HepG2 (cell line): ENCODE data around the gene ZNF697. TPM values are rescaled to one million over a fixed set of nuclear protein-coding genes. Genes with fewer than 3 reads are reported as not detected.

Experiments used
- ATAC-seq: fragments of 200-7000 bp; cut with Tn5 transposase; 3 replicates; pipeline ENCODE4 v1.9.1; 2020; ENCODE audit warnings: mild to moderate bottlenecking, moderate library complexity
- BruUV-seq: library from RNA; stranded (reverse); fragments of 400-500 nt; replicated peaks from 2 replicates; lab custom pipeline; 2021; lab: Mats Ljungman, UMichigan
- CTCF ChIA-PET: fragments of 300-600 bp; formaldehyde crosslinking; extraction: SDS; loops from one replicate; lab custom pipeline; 2021; ENCODE audit warnings: low total read pairs, inconsistent platforms, low intra/inter-chr PET ratio; lab: Yijun Ruan, JAX
- POLR2A ChIA-PET: fragments of 350-600 bp; sonication (Branson Sonifier 250); formaldehyde crosslinking; loops from one replicate; lab custom pipeline; 2020; ENCODE audit warnings: antibody characterized with exemption, inconsistent platforms; lab: Yijun Ruan, JAX
- DNase-seq: peaks from one replicate; pipeline ENCODE4 v3.0.0-alpha.2; 2015; ENCODE audit warnings: low spot score
- FAIRE-seq: peaks from 3 replicates; lab custom pipeline; 2011; peaks lifted over from hg19 to GRCh38; lab: Jason Lieb, UNC
- H2AFZ ChIP-seq: one replicate; pipeline ENCODE4 v1.6.1; 2011; ENCODE audit warnings: low read length, inconsistent platforms
- H3K27ac ChIP-seq: fragments of 300-600 bp; 3 replicates; pipeline ENCODE4 v1.8.0; 2011; ENCODE audit warnings: mixed run types, mild to moderate bottlenecking, mixed read lengths, low read length, inconsistent platforms; ENCODE audit not compliant: insufficient read depth; ENCODE audit errors: extremely low read length
- H3K27me3 ChIP-seq, 2 experiments: fragments of 200-600 bp in 1 of 2; 2 replicates in 1 of 2; 3 replicates in 1 of 2; pipeline versions ENCODE4 v1.6.0 to v1.8.0; 2011; ENCODE audit warnings: low read length in 2 of 2, mild to moderate bottlenecking in 2 of 2, moderate library complexity in 2 of 2, inconsistent platforms in 1 of 2; ENCODE audit not compliant: insufficient read depth in 2 of 2, control insufficient read depth in 1 of 2
- H3K36me3 ChIP-seq, 2 experiments: fragments of 200-600 bp in 1 of 2; replicated peaks in 1 of 2; 2 replicates in 1 of 2; 3 replicates in 1 of 2; pipeline versions ENCODE4 v1.5.1 to v1.8.0; 2011; ENCODE audit warnings: low read length in 2 of 2, inconsistent platforms in 1 of 2; ENCODE audit not compliant: insufficient read depth in 2 of 2, control insufficient read depth in 1 of 2
- H3K4me1 ChIP-seq: 2 replicates; pipeline ENCODE4 v1.5.1; 2012; ENCODE audit warnings: low read length, inconsistent platforms; ENCODE audit not compliant: insufficient read depth
- H3K4me2 ChIP-seq: 2 replicates; pipeline ENCODE4 v1.6.0; 2011; ENCODE audit warnings: low read depth, low read length, inconsistent platforms
- H3K4me3 ChIP-seq, 3 experiments: fragments of 200-600 bp in 1 of 3; sonication (generic), shearing (Covaris generic) in 1 of 3; replicated peaks in 1 of 3; 2 replicates each; pipeline ENCODE4 v1.5.1; 2011 to 2016; ENCODE audit warnings: low read length in 3 of 3, inconsistent platforms in 2 of 3, low read depth in 2 of 3, mild to moderate bottlenecking in 2 of 3, control low read depth in 1 of 3, mixed read lengths in 1 of 3; ENCODE audit not compliant: insufficient read depth in 1 of 3
- H3K79me2 ChIP-seq: one replicate; pipeline ENCODE4 v1.6.1; 2011; ENCODE audit warnings: low read length, inconsistent platforms; ENCODE audit not compliant: insufficient read depth
- H3K9ac ChIP-seq: 2 replicates; pipeline ENCODE4 v1.6.0; 2011; ENCODE audit warnings: mild to moderate bottlenecking, low read depth, low read length, inconsistent platforms; ENCODE audit not compliant: insufficient read depth
- H3K9me3 ChIP-seq: 2 replicates; pipeline ENCODE4 v1.5.1; 2012; ENCODE audit warnings: mild to moderate bottlenecking, low read length
- H4K20me1 ChIP-seq: 2 replicates; pipeline ENCODE4 v1.6.0; 2011; ENCODE audit warnings: inconsistent platforms, mild to moderate bottlenecking, low read length, moderate library complexity; ENCODE audit not compliant: insufficient read depth
- CERS6 ChIP-seq: sonication (generic); formaldehyde crosslinking; IDR thresholded peaks from 2 replicates; pipeline ENCODE4 v1.5.0; 2020; ENCODE audit warnings: missing genetic modification reagents
- HIVEP1 ChIP-seq: sonication (generic); formaldehyde crosslinking; IDR thresholded peaks from 2 replicates; pipeline ENCODE4 v1.4.0; 2020; ENCODE audit warnings: mild to moderate bottlenecking, missing genetic modification reagents
- NKX3-1 ChIP-seq: sonication (generic); formaldehyde crosslinking; IDR thresholded peaks from 2 replicates; pipeline ENCODE4 v1.5.0; 2020; ENCODE audit warnings: missing genetic modification reagents
- PAX8 ChIP-seq: sonication (generic); formaldehyde crosslinking; IDR thresholded peaks from 2 replicates; pipeline ENCODE4 v1.8.0; 2022; ENCODE audit warnings: mild to moderate bottlenecking, missing genetic modification reagents, borderline replicate concordance
- POLR2A ChIP-seq, 2 experiments: IDR thresholded peaks; 2 replicates each; pipeline ENCODE4 v1.6.1; 2011; ENCODE audit warnings: low read depth in 2 of 2, low read length in 2 of 2, mild to moderate bottlenecking in 1 of 2, moderate library complexity in 1 of 2; ENCODE audit not compliant: insufficient read depth in 1 of 2
- ZBTB40 ChIP-seq, 2 experiments: fragments of 450-650 bp in 1 of 2; sonication (generic) in 1 of 2; formaldehyde crosslinking in 1 of 2; IDR thresholded peaks; 2 replicates each; pipeline versions ENCODE4 v1.6.1 to v1.8.0; 2016 to 2022; ENCODE audit warnings: antibody characterized with exemption in 1 of 2, mild to moderate bottlenecking in 1 of 2, missing genetic modification reagents in 1 of 2
- ZFX ChIP-seq: sonication (generic); formaldehyde crosslinking; IDR thresholded peaks from 2 replicates; pipeline ENCODE4 v1.4.0; 2020; ENCODE audit warnings: mild to moderate bottlenecking, low read depth, missing genetic modification reagents, moderate library complexity
- ZNF251 ChIP-seq: sonication (generic); formaldehyde crosslinking; IDR thresholded peaks from 2 replicates; pipeline ENCODE4 v1.9.0; 2021; ENCODE audit warnings: mild to moderate bottlenecking, missing genetic modification reagents
- ZNF282 ChIP-seq: fragments of 450-650 bp; IDR thresholded peaks from 2 replicates; pipeline ENCODE4 v1.6.1; 2018; ENCODE audit not compliant: partially characterized antibody
- ZNF558 ChIP-seq: sonication (generic); formaldehyde crosslinking; IDR thresholded peaks from 2 replicates; pipeline ENCODE4 v1.9.0; 2022; ENCODE audit warnings: mild to moderate bottlenecking, missing genetic modification reagents, borderline replicate concordance
- WGBS: methylation state at CpG from one replicate; pipeline ENCODE4 v1.1.6; 2017; ENCODE audit warnings: low lambda C conversion rate; 5-methylcytosine and 5-hydroxymethylcytosine counted together
- in situ Hi-C: cut with HindIII; loops from 2 replicates; pipeline ENCODE4 v1.10.0; 2017; ENCODE audit warnings: low pct_unique_long_range_greater_than_20kb; ENCODE audit not compliant: extremely low pct_ligation_motif_present
- intact Hi-C: fragments of 100-400 bp; cut with micrococcal nuclease; formaldehyde crosslinking; loops from one replicate; pipeline ENCODE4 v1.10.0; 2022; ENCODE audit not compliant: unreplicated experiment
- polyA plus RNA-seq, 8 experiments: library from polyadenylated mRNA; depleted of rRNA in 3 of 8; stranded (reverse) in 7 of 8; unstranded in 1 of 8; fragments of >200 nt; fragmentation: Illumina TruSeq in 4 of 8; extraction: Trizol in 4 of 8; gene quantifications; 2 replicates each; pipeline versions ENCODE4 v1.2.1 to v1.2.3, GENCODE V29; 2011 to 2016; ENCODE audit warnings: low read depth in 4 of 8, missing spikeins in 1 of 8, mixed read lengths in 1 of 8; ENCODE audit not compliant: insufficient read depth in 1 of 8
- total RNA-seq, 5 experiments: library from RNA; depleted of rRNA; stranded (reverse); fragments of >200 nt; fragmentation: Illumina TruSeq; extraction: Trizol; gene quantifications; 2 replicates each; pipeline ENCODE4 v1.2.3, GENCODE V29; 2016; ENCODE audit warnings: low read depth in 1 of 5
- TF ChIP-seq, protein P1 (sequence below): sonication (generic); formaldehyde crosslinking; IDR thresholded peaks from 2 replicates; pipeline ENCODE4 v1.4.0; 2020; ENCODE audit warnings: mild to moderate bottlenecking, missing genetic modification reagents
- TF ChIP-seq, protein P2 (sequence below): sonication (generic); formaldehyde crosslinking; IDR thresholded peaks from 2 replicates; pipeline ENCODE4 v1.4.0; 2020; ENCODE audit warnings: missing genetic modification reagents

Gene ZNF697
- total and polyA plus RNA-seq, 2 of the 13 experiments (the other 11 are each of a cell fraction or from before 2014, with no cell fraction given), result 2.3 to 7.1 TPM

GRCh38 chr1:119653135-119653838 is 5.2 kb upstream of the ZNF697 start (continued):
- TF ChIP-seq, protein P1, sequence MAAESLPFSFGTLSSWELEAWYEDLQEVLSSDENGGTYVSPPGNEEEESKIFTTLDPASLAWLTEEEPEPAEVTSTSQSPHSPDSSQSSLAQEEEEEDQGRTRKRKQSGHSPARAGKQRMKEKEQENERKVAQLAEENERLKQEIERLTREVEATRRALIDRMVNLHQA (CRISPR knock-in tag), result no peak
- TF ChIP-seq PAX8 (CRISPR knock-in tag) (no peak), HIVEP1 (no peak)

DNA sequence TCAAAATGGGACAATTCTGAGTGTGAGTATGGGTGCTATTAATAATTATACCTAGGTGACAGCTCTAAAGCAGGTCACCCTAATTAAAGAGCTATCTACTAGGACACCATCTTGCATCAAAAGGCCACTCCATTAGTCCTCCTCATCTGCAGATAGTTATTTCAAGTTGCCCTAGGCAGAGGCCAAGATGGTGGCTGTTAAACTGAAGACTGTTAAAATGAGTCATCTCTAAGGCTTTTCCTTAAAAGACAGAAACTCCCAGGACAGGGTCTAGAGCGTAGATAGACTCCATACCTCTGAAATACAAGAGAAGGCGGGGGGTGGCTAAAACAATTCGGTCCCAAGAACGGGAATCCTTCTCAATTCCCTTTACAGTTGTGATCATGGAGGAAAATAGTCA is 4.5 kb upstream of the ZNF697 start:
- H3K79me2 ChIP-seq, result peaks cover under 1% of the 10 kb centered on the region
- no TSS peak for BruUV-seq
- H4K20me1 ChIP-seq, result no peaks in the 10 kb centered on the region
- no peak overlapping the region for H3K9ac ChIP-seq
- no peaks in the 10 kb centered on the region for H3K9me3 ChIP-seq
- H3K4me3 ChIP-seq, result no peak overlapping the region
- DNase-seq (no peak), FAIRE-seq (no peak), ATAC-seq (no peak)
- ChIA-PET CTCF (no interaction called here), POLR2A (no interaction called here)
- in situ Hi-C loops, result loop anchor here (10.0 kb wide), 1 partner anchor 62 kb away; the partner anchor contains the start of gene PHGDH
- H3K27ac ChIP-seq, result no peak overlapping the region
- no peak overlapping the region for H2AFZ ChIP-seq
- intact Hi-C loops, result no loop called here
- H3K27me3 ChIP-seq, result peaks cover 2 to 44% of the 10 kb centered on the region in 2 experiments; a peak in 2 of 5 replicates
- no peak overlapping the region for H3K4me2 ChIP-seq
- no peaks in the 10 kb centered on the region for H3K36me3 ChIP-seq
- WGBS, result 55% methylated on average over 4 of the region's 4 CpGs
- peaks cover 5% of the 10 kb centered on the region for H3K4me1 ChIP-seq
- TF ChIP-seq ZFX (CRISPR knock-in tag) (no peak), ZNF558 (CRISPR knock-in tag) (no peak), ZNF282 (no peak), ZBTB40 (IDR thresholded peaks at IDR 0.05) (no peak), ZBTB40 (CRISPR knock-in tag; IDR thresholded peaks at IDR 0.05) (no peak), ZNF251 (CRISPR knock-in tag) (no peak), NKX3-1 (no peak), POLR2A (IDR thresholded peaks at IDR 0.05; ENCODE audit: insufficient read depth in 1 of 2, low read depth in 2 of 2, low read length in 2 of 2) (no peak), CERS6 (no peak)
- TF ChIP-seq, protein P2, sequence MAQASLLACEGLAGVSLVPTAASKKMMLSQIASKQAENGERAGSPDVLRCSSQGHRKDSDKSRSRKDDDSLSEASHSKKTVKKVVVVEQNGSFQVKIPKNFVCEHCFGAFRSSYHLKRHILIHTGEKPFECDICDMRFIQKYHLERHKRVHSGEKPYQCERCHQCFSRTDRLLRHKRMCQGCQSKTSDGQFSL (CRISPR knock-in tag), result no peak
